NOMO-1 treated with DMSO at 0.1 percent for 48 hours (cell line): ENCODE data around the gene CYP3A4.
"Not testable (repeated sequence)": the region's sequence is repeated elsewhere in the genome, so short reads cannot be mapped to it uniquely, and the experiment has no call there.

Experiments used
- DNase-seq: peaks from one replicate; lab custom pipeline; 2025; ENCODE audit not compliant: unreplicated experiment; lab: John Stamatoyannopoulos, UW

Gene CYP3A4

GRCh38 chr7:99784007-99784406 is at the start of gene CYP3A4:
CYP3A4 (minus strand) TSS chr7:99784184; CDS start chr7:99784081, 103 bp downstream.
- DNase-seq: no peak

GRCh38 chr7:99833289-99833877 is 49.4 kb upstream of the CYP3A4 start:
- no peak for DNase-seq

GRCh38 chr7:99831595-99831994 is 47.6 kb upstream of the CYP3A4 start:
- no peak for DNase-seq

GRCh38 chr7:99829524-99830160 is 45.7 kb upstream of the CYP3A4 start:
- DNase-seq: no peak

- DNase-seq: no peak
Observed at GRCh38 chr7:99828811-99829210, 44.8 kb upstream of the CYP3A4 start.

- no peak for DNase-seq
Observed at GRCh38 chr7:99827040-99827778, 43.2 kb upstream of the CYP3A4 start.

GRCh38 chr7:99825873-99826272 is 41.9 kb upstream of the CYP3A4 start:
- no peak for DNase-seq

- no peak for DNase-seq
Observed at GRCh38 chr7:99825452-99825851, 41.5 kb upstream of the CYP3A4 start.

- DNase-seq: no peak
Observed at GRCh38 chr7:99824091-99824490, 40.1 kb upstream of the CYP3A4 start.

GRCh38 chr7:99822731-99823718 is 39.0 kb upstream of the CYP3A4 start:
- DNase-seq: no peak

- no peak for DNase-seq
Observed at GRCh38 chr7:99820408-99821027, 36.5 kb upstream of the CYP3A4 start.

GRCh38 chr7:99808766-99809165 is 24.8 kb upstream of the CYP3A4 start:
- no peak for DNase-seq

- DNase-seq: no peak
Observed at GRCh38 chr7:99806839-99807478, 23.0 kb upstream of the CYP3A4 start.

- no peak for DNase-seq
Observed at GRCh38 chr7:99805641-99806040, 21.7 kb upstream of the CYP3A4 start.

- DNase-seq: not testable (repeated sequence)
Observed at GRCh38 chr7:99803118-99803517, 19.1 kb upstream of the CYP3A4 start.

- DNase-seq: not testable (repeated sequence)
Observed at GRCh38 chr7:99801407-99801806, 17.4 kb upstream of the CYP3A4 start.

- no peak for DNase-seq
Observed at GRCh38 chr7:99798972-99799371, 15.0 kb upstream of the CYP3A4 start.

- DNase-seq: not testable (repeated sequence)
Observed at GRCh38 chr7:99795864-99796263, 11.9 kb upstream of the CYP3A4 start.

- DNase-seq: no peak
Observed at GRCh38 chr7:99794585-99795502, 10.9 kb upstream of the CYP3A4 start.
